GM12878 (cell line): Measurements from ENCODE around the gene HSPB7. TPM values are rescaled to one million over a fixed set of nuclear protein-coding genes. Genes with fewer than 3 reads are reported as not detected.
A peak's percentile ranks its signal among the peaks of the same experiment; 100 is the strongest.
"Not testable (repeated sequence)": the region's sequence is repeated elsewhere in the genome, so short reads cannot be mapped to it uniquely, and the experiment has no call there.

ENCODE experiments used
- ATAC-seq: fragments of 200-7000 bp; cut with Tn5 transposase; 3 replicates; pipeline ENCODE4 v1.9.1; 2020; ENCODE audit warnings: mild to moderate bottlenecking, moderate library complexity
- BruUV-seq: library from RNA; stranded (reverse); fragments of 400-500 nt; replicated peaks from 2 replicates; lab custom pipeline; 2021; lab: Mats Ljungman, UMichigan
- CTCF ChIA-PET: fragments of 300-600 bp; sonication (Branson Sonifier 250); formaldehyde crosslinking; extraction: SDS; loops from one replicate; lab custom pipeline; 2021; ENCODE audit warnings: inconsistent platforms; lab: Yijun Ruan, JAX
- POLR2A ChIA-PET: fragments of 350-600 bp; formaldehyde crosslinking; extraction: SDS; loops from one replicate; lab custom pipeline; 2021; ENCODE audit warnings: inconsistent platforms; lab: Charles Lee
- RAD21 ChIA-PET: fragments of 300-600 bp; sonication (Branson Sonifier 250); formaldehyde crosslinking; loops from one replicate; lab custom pipeline; 2023; ENCODE audit warnings: antibody characterized with exemption; ENCODE audit not compliant: unreplicated experiment; lab: Charles Lee
- SMC1A ChIA-PET: fragments of 300-600 bp; sonication (Branson Sonifier 250); formaldehyde crosslinking; loops from one replicate; lab custom pipeline; 2023; ENCODE audit not compliant: unreplicated experiment, uncharacterized antibody; lab: Charles Lee
- DNase-seq: peaks from one replicate; pipeline ENCODE4 v3.0.0-alpha.2; 2011; ENCODE audit warnings: low read depth, low spot score
- FAIRE-seq: peaks from 3 replicates; lab custom pipeline; 2011; peaks lifted over from hg19 to GRCh38; lab: Jason Lieb, UNC
- H2AFZ ChIP-seq: 2 replicates; pipeline ENCODE4 v1.6.0; 2011; ENCODE audit warnings: low read depth, low read length, control low read depth; ENCODE audit not compliant: control insufficient read depth
- H3K27ac ChIP-seq: 2 replicates; pipeline ENCODE4 v1.5.1; 2011; ENCODE audit warnings: control low read depth; ENCODE audit not compliant: control insufficient read depth, insufficient read depth
- H3K27me3 ChIP-seq, 2 experiments: replicated peaks in 1 of 2; 2 replicates each; pipeline versions ENCODE4 v1.6.0 to v1.6.1; 2011; ENCODE audit warnings: low read length in 1 of 2; ENCODE audit not compliant: control insufficient read depth in 2 of 2, insufficient read depth in 2 of 2
- H3K36me3 ChIP-seq, 2 experiments: 2 replicates each; pipeline ENCODE4 v1.5.1; 2011; ENCODE audit warnings: low read length in 1 of 2; ENCODE audit not compliant: control insufficient read depth in 2 of 2, insufficient read depth in 2 of 2
- H3K4me1 ChIP-seq: 2 replicates; pipeline ENCODE4 v1.6.1; 2011; ENCODE audit warnings: mild to moderate bottlenecking, low read length, moderate library complexity, mixed read lengths; ENCODE audit not compliant: control insufficient read depth, insufficient read depth
- H3K4me2 ChIP-seq: 2 replicates; pipeline ENCODE4 v1.6.0; 2011; ENCODE audit warnings: control low read depth; ENCODE audit not compliant: control insufficient read depth, insufficient read depth
- H3K4me3 ChIP-seq: fragments of 200-600 bp; sonication (generic); 2 replicates; pipeline ENCODE4 v1.5.1; 2016
- H3K79me2 ChIP-seq: 2 replicates; pipeline ENCODE4 v1.6.0; 2011; ENCODE audit warnings: low read length; ENCODE audit not compliant: control insufficient read depth, insufficient read depth
- H3K9ac ChIP-seq: 2 replicates; pipeline ENCODE4 v1.8.0; 2011; ENCODE audit warnings: low read length, control low read depth, mixed read lengths; ENCODE audit not compliant: control insufficient read depth, insufficient read depth
- H3K9me3 ChIP-seq: replicated peaks from 3 replicates; pipeline ENCODE4 v1.5.1; 2011; ENCODE audit warnings: mild to moderate bottlenecking, low read length; ENCODE audit not compliant: control insufficient read depth, insufficient read depth
- H4K20me1 ChIP-seq: 2 replicates; pipeline ENCODE4 v1.6.0; 2011; ENCODE audit not compliant: control insufficient read depth, insufficient read depth
- BHLHE40 ChIP-seq, 2 experiments: fragments of 450-650 bp in 1 of 2; IDR thresholded peaks; 2 replicates each; pipeline ENCODE4 v1.6.1; 2011 to 2017; ENCODE audit warnings: low read depth in 2 of 2, borderline replicate concordance in 1 of 2, improper control_type of control experiment in 1 of 2, low read length in 1 of 2, mild to moderate bottlenecking in 1 of 2
- HCFC1 ChIP-seq: fragments of 150-350 bp; IDR thresholded peaks from 2 replicates; pipeline ENCODE4 v1.6.1; 2014; ENCODE audit warnings: low read length
- HDAC6 ChIP-seq: fragments of 200-600 bp; sonication (generic); IDR thresholded peaks from one replicate; pipeline ENCODE4 v1.8.0; 2017; ENCODE audit warnings: antibody characterized with exemption; ENCODE audit not compliant: unreplicated experiment
- HDGF ChIP-seq: fragments of 450-650 bp; IDR thresholded peaks from 2 replicates; pipeline ENCODE4 v1.6.1; 2016; ENCODE audit warnings: antibody characterized with exemption
- LARP7 ChIP-seq: fragments of 450-650 bp; IDR thresholded peaks from 2 replicates; pipeline ENCODE4 v1.6.1; 2017; ENCODE audit warnings: mild to moderate bottlenecking
- NFXL1 ChIP-seq: fragments of 450-650 bp; IDR thresholded peaks from 2 replicates; pipeline ENCODE4 v1.6.1; 2017; ENCODE audit warnings: antibody characterized with exemption, mild to moderate bottlenecking, borderline replicate concordance
- ZNF217 ChIP-seq: fragments of 450-650 bp; IDR thresholded peaks from 2 replicates; pipeline ENCODE4 v1.6.1; 2017; ENCODE audit warnings: antibody characterized with exemption, mild to moderate bottlenecking
- WGBS: methylation state at CpG from one replicate; pipeline ENCODE4 v1.1.6; 2016; ENCODE audit warnings: low lambda C conversion rate; ENCODE audit not compliant: insufficient replicate concordance, insufficient coverage; ENCODE audit errors: missing lambda C conversion rate; 5-methylcytosine and 5-hydroxymethylcytosine counted together
- in situ Hi-C: fragments of 300-500 bp; cut with MboI; formaldehyde crosslinking; loops from 9 replicates; pipeline ENCODE4 v1.14.3; 2018; ENCODE audit warnings: mixed read lengths
- intact Hi-C: fragments of 100-400 bp; cut with micrococcal nuclease; formaldehyde crosslinking; loops from one replicate; pipeline ENCODE4 v1.14.2; 2022; ENCODE audit not compliant: unreplicated experiment
- polyA plus RNA-seq, 11 experiments: library from polyadenylated mRNA; depleted of rRNA in 4 of 11; unstranded in 6 of 11; stranded (reverse) in 5 of 11; fragments of >200 nt; fragmentation: Nextera tagmentation in 4 of 11; fragmentation: Illumina TruSeq in 1 of 11; extraction: Ambion mirVana in 4 of 11; extraction: Trizol in 1 of 11; gene quantifications; 1 replicate in 1 of 11; 2 replicates in 10 of 11; pipeline versions ENCODE4 v1.2.1 to v1.2.3, GENCODE V29; 2011 to 2016; ENCODE audit warnings: inconsistent platforms in 2 of 11, missing spikeins in 2 of 11, low read depth in 1 of 11
- total RNA-seq, 4 experiments: library from RNA; depleted of rRNA in 3 of 4; stranded (reverse); fragments of >200 nt in 3 of 4; fragmentation: Illumina TruSeq in 1 of 4; extraction: Trizol in 1 of 4; gene quantifications; 2 replicates each; pipeline versions ENCODE4 v1.2.1 to v1.2.3, GENCODE V29; 2013 to 2021
- TF ChIP-seq, protein P1 (sequence below): fragments of 450-650 bp; IDR thresholded peaks from 2 replicates; pipeline ENCODE4 v1.6.1; 2016; ENCODE audit warnings: mild to moderate bottlenecking, moderate library complexity, borderline replicate concordance

Gene HSPB7
- total and polyA plus RNA-seq, 10 of the 15 experiments (the other 5 are each of a cell fraction or from before 2014, with no cell fraction given): 0.34 TPM; not detected in 9

DNA sequence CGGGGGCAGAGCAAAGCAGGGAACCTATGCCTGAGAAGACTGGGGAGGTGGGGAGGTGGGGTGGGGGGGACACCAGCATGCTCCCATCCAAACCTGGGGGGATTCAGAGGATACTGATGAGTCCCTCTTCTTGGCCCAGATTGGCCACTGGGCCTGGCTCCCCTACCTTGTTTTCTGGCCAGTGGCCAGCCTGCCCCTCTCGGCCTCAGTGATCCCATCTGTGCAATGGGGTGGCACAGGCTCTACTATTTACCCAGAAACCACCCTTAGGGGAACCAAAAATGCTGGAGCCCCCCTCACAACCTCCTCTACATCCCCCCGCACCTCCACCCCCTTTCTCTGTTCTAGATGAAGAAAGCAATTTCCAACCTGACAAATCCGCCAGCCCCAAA is 38.7 kb upstream of the HSPB7 start:
- H2AFZ ChIP-seq, H3K4me3 ChIP-seq, POLR2A ChIA-PET, BruUV-seq, H3K9ac ChIP-seq, H3K4me1 ChIP-seq, DNase-seq, H3K79me2 ChIP-seq, ATAC-seq, H3K27me3 ChIP-seq, H3K4me2 ChIP-seq, FAIRE-seq, H3K27ac ChIP-seq, H3K36me3 ChIP-seq, H3K9me3 ChIP-seq, H4K20me1 ChIP-seq, in situ Hi-C loops: not testable (repeated sequence)
- intact Hi-C loops: loop anchor here (1.0 to 10.0 kb wide), 3 partner anchors 47 to 264 kb away; no protein-coding TSS in a partner anchor
- 44% methylated on average over 4 of the region's 4 CpGs for WGBS
- CTCF ChIA-PET: interaction anchor here (0.6 to 5.5 kb wide), 5 partner anchors 23 to 264 kb away, joined by 3 to 81 read pairs (median 5); no protein-coding TSS in a partner anchor
- SMC1A ChIA-PET: interaction anchor here (0.6 to 3.5 kb wide), 2 partner anchors 46 to 49 kb away, joined by 3 to 17 read pairs; no protein-coding TSS in a partner anchor
- RAD21 ChIA-PET: interaction anchor here (0.5 to 2.3 kb wide), 4 partner anchors 47 to 265 kb away, joined by 3 to 9 read pairs (median 4); no protein-coding TSS in a partner anchor

DNA sequence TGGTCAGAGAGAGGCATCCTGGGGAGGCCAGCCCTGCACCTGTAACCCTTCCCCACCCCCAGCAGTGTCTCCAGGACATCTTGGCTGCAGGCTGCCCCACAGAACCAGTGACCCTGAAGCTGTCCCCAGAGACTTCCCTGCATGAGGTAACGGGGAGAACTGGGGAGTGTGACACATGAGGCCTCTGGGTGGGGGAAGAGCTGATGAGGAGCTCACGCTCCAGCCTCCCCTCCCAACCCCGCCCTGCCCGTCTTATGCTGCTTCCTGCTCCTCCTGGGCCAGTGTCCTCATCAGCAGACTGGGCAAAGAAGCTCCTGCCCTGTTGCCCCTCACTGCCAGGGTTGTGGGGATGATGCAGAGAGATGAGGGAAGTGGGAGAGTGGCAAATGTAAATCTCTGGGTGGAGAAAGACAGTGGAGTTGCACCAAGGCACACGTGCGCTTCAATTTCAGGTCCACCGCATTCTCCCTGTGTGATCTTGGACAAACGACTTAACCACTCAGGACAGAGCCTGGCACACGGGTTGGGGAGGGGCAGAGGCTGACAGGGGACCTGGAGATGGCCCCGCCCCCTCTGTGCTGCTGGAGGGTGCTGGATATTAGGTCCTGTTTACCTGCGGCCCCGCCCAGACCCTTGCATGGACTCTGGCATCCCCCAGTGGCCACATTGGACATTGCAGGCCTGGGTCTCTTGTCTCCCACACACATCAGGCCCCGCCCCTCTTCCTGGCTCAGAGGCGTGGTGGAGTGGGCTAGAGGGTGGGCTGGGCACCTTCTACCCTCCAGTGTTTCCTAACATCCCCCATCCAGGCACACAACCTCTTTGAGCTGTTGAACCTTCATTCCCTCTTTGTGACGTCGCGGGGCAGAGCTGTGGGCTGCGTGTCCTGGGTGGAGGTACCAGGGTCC is 38.0 kb upstream of the HSPB7 start:
- ATAC-seq (peak; percentile 97), FAIRE-seq (peak; percentile 83), DNase-seq (peak; percentile 33)
- no peak overlapping the region for H3K4me2 ChIP-seq
- no peaks in the 10 kb centered on the region for H3K36me3 ChIP-seq
- H4K20me1 ChIP-seq: no peaks in the 10 kb centered on the region
- no TSS peak for BruUV-seq
- H2AFZ ChIP-seq: no peak overlapping the region; the same call in 1 of the 2 replicates
- H3K79me2 ChIP-seq: no peaks in the 10 kb centered on the region
- no peaks in the 10 kb centered on the region for H3K27me3 ChIP-seq
- H3K4me3 ChIP-seq: no peak overlapping the region
- ChIA-PET POLR2A (no interaction called here), SMC1A (interaction anchor here (0.6 to 3.5 kb wide), 3 partner anchors 45 to 48 kb away, joined by 3 to 17 read pairs (median 12); no protein-coding TSS in a partner anchor), RAD21 (interaction anchor here (0.5 to 2.3 kb wide), 6 partner anchors 25 to 264 kb away, joined by 3 to 9 read pairs (median 4); no protein-coding TSS in a partner anchor), CTCF (interaction anchor here (0.7 to 5.5 kb wide), 7 partner anchors 23 to 264 kb away, joined by 3 to 81 read pairs (median 4); no protein-coding TSS in a partner anchor)
- in situ Hi-C loops (no loop called here), intact Hi-C loops (loop anchor here (1.0 to 10.0 kb wide), 3 partner anchors 47 to 264 kb away; no protein-coding TSS in a partner anchor)
- no peaks in the 10 kb centered on the region for H3K4me1 ChIP-seq
- H3K9me3 ChIP-seq: no peaks in the 10 kb centered on the region
- no peak overlapping the region for H3K9ac ChIP-seq
- WGBS: 33% methylated on average over 17 of the region's 18 CpGs
- no peak overlapping the region for H3K27ac ChIP-seq
- TF ChIP-seq LARP7: peak; percentile 55; the same call in 1 of the 2 replicates
- peak; percentile 24; the same call in 1 of the 2 replicates for TF ChIP-seq HCFC1
- TF ChIP-seq BHLHE40 (IDR thresholded peaks at IDR 0.05; ENCODE audit: borderline replicate concordance in 1 of 2, low read depth in 2 of 2, low read length in 1 of 2): peak in 1 of 2 experiments; percentile 41; a peak in 1 of 4 replicates
- TF ChIP-seq ZNF217: no peak
- TF ChIP-seq NFXL1: no peak
- no peak for TF ChIP-seq HDAC6
- TF ChIP-seq HDGF: 0 out of 2 replicates have a peak, but pooled peaks have one; percentile 29
- TF ChIP-seq, protein P1, sequence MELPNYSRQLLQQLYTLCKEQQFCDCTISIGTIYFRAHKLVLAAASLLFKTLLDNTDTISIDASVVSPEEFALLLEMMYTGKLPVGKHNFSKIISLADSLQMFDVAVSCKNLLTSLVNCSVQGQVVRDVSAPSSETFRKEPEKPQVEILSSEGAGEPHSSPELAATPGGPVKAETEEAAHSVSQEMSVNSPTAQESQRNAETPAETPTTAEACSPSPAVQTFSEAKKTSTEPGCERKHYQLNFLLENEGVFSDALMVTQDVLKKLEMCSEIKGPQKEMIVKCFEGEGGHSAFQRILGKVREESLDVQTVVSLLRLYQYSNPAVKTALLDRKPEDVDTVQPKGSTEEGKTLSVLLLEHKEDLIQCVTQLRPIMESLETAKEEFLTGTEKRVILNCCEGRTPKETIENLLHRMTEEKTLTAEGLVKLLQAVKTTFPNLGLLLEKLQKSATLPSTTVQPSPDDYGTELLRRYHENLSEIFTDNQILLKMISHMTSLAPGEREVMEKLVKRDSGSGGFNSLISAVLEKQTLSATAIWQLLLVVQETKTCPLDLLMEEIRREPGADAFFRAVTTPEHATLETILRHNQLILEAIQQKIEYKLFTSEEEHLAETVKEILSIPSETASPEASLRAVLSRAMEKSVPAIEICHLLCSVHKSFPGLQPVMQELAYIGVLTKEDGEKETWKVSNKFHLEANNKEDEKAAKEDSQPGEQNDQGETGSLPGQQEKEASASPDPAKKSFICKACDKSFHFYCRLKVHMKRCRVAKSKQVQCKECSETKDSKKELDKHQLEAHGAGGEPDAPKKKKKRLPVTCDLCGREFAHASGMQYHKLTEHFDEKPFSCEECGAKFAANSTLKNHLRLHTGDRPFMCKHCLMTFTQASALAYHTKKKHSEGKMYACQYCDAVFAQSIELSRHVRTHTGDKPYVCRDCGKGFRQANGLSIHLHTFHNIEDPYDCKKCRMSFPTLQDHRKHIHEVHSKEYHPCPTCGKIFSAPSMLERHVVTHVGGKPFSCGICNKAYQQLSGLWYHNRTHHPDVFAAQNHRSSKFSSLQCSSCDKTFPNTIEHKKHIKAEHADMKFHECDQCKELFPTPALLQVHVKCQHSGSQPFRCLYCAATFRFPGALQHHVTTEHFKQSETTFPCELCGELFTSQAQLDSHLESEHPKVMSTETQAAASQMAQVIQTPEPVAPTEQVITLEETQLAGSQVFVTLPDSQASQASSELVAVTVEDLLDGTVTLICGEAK: no peak
